Measurements from ENCODE around the gene C1QTNF6. TPM values are rescaled to one million over a fixed set of nuclear protein-coding genes. Genes with fewer than 3 reads are reported as not detected.

C1QTNF6 gene
- total and polyA plus RNA-seq, 2 of the 8 experiments (the other 6 are each of a cell fraction or from before 2014, with no cell fraction given), result 3.1 to 6.5 TPM

DNA sequence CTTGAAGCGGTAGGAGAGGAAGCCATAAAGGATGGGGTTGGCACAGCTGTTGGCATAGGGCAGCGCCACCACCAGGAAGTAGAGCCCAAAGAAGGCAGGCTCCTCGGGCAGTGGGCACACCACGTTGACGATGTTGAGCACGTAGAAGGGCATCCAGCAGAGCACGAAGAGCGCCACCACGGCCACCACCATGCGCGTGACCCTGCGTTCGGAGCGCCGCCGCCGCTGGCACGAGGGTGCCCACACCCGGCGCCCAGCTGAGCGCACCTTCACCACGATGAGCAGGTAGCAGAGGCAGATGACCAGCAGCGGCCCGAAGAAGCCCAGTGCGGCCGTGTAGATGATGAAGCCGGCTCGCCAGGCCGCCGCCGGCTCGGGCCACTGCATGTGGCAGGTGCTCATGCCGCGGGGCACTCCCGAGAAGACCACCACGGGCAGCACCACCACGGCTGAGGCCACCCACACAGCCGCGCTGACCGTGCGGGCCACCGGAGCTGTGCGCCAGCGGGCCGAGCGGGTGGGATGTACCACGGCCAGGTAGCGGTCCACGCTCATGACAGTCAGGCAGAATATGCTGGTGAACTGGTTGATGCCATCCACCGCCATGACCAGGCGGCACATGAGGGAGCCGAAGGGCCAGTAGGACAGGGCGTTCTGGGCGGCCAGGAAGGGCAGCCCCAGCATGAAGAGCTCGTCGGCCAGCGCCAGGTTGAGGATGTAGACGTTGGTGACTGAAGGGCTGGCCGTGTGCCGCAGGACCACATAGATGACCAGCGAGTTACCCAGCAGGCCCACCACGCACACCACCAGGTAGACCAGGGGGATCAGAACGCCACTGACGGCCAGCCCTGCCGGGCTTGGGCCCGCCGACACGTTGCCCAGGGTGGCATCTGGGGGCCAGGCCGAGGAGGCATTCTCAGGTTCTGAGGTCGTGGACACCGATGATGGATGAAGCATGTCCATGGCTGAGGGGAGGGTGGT, 19.1 kb upstream of the C1QTNF6 start (continued):
- no peak for TF ChIP-seq JUN (IDR thresholded peaks at IDR 0.05; ENCODE audit: low read depth, low read length)
- no peak for TF ChIP-seq SUZ12 (IDR thresholded peaks at IDR 0.05; ENCODE audit: low read length)
- TF ChIP-seq BRCA1 (IDR thresholded peaks at IDR 0.05; ENCODE audit: low read depth, low read length), result no peak
- no peak for TF ChIP-seq SIRT6 (IDR thresholded peaks at IDR 0.05; ENCODE audit: low read length)
- TF ChIP-seq SP1 (IDR thresholded peaks at IDR 0.05; ENCODE audit: low read depth, low read length), result no peak
- no peak for TF ChIP-seq EP300 (IDR thresholded peaks at IDR 0.05; ENCODE audit: borderline replicate concordance in 1 of 2, low read depth in 2 of 2, low read length in 2 of 2)
- TF ChIP-seq, protein P1, sequence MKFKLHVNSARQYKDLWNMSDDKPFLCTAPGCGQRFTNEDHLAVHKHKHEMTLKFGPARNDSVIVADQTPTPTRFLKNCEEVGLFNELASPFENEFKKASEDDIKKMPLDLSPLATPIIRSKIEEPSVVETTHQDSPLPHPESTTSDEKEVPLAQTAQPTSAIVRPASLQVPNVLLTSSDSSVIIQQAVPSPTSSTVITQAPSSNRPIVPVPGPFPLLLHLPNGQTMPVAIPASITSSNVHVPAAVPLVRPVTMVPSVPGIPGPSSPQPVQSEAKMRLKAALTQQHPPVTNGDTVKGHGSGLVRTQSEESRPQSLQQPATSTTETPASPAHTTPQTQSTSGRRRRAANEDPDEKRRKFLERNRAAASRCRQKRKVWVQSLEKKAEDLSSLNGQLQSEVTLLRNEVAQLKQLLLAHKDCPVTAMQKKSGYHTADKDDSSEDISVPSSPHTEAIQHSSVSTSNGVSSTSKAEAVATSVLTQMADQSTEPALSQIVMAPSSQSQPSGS (IDR thresholded peaks at IDR 0.05; ENCODE audit: low read length), result no peak
- TF ChIP-seq CBX8 (IDR thresholded peaks at IDR 0.05; ENCODE audit: borderline replicate concordance, low read depth, low read length), result no peak
- TF ChIP-seq, protein P2, sequence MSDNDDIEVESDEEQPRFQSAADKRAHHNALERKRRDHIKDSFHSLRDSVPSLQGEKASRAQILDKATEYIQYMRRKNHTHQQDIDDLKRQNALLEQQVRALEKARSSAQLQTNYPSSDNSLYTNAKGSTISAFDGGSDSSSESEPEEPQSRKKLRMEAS (IDR thresholded peaks at IDR 0.05), result no peak

Measured in H1 (cell line).